H1 (cell line): Measurements from ENCODE around the gene MRPL34. TPM values are rescaled to one million over a fixed set of nuclear protein-coding genes. Genes with fewer than 3 reads are reported as not detected.
A peak's percentile ranks its signal among the peaks of the same experiment; 100 is the strongest.

Experiments used
- BCL11A ChIP-seq, 2 experiments: IDR thresholded peaks; one replicate each; pipeline ENCODE4 v1.6.1; 2011; ENCODE audit warnings: low read depth in 2 of 2, low read length in 2 of 2, mild to moderate bottlenecking in 2 of 2
- EGR1 ChIP-seq: IDR thresholded peaks from 2 replicates; pipeline ENCODE4 v1.6.1; 2011; ENCODE audit warnings: low read depth, low read length, borderline replicate concordance
- JUN ChIP-seq: IDR thresholded peaks from 2 replicates; pipeline ENCODE4 v1.6.1; 2011; ENCODE audit warnings: low read depth, mild to moderate bottlenecking, improper control_type of control experiment, low read length
- KDM5A ChIP-seq: fragments of 200-600 bp; IDR thresholded peaks from 2 replicates; pipeline ENCODE4 v1.7.1; 2012; ENCODE audit warnings: mild to moderate bottlenecking, low read length, inconsistent platforms, mixed read lengths
- MAFK ChIP-seq: IDR thresholded peaks from 2 replicates; pipeline ENCODE4 v1.6.1; 2012; ENCODE audit warnings: low read depth, mild to moderate bottlenecking, improper control_type of control experiment, low read length
- SIX5 ChIP-seq: IDR thresholded peaks from 2 replicates; pipeline ENCODE4 v1.6.1; 2011; ENCODE audit warnings: mild to moderate bottlenecking, low read depth, low read length
- SP1 ChIP-seq: IDR thresholded peaks from 2 replicates; pipeline ENCODE4 v1.6.1; 2011; ENCODE audit warnings: low read depth, low read length
- polyA plus RNA-seq, 7 experiments: library from polyadenylated mRNA; depleted of rRNA in 3 of 7; stranded (reverse) in 5 of 7; unstranded in 2 of 7; fragments of >200 nt in 5 of 7; fragments of 200-250 nt in 2 of 7; gene quantifications; 1 replicate in 5 of 7; 2 replicates in 1 of 7; 4 replicates in 1 of 7; pipeline versions ENCODE4 v1.2.1 to v1.2.3, GENCODE V29; 2011 to 2013; ENCODE audit warnings: missing spikeins in 2 of 7, mixed read lengths in 2 of 7
- total RNA-seq: library from RNA; stranded (reverse); fragmentation: NEBNext Ultra II Directional; extraction: Animal tissue kit (Norgen Biotek cat#: 25700); gene quantifications from 2 replicates; pipeline ENCODE4 v1.2.1, GENCODE V29; 2021
- TF ChIP-seq, protein P1 (sequence below): IDR thresholded peaks from 2 replicates; pipeline ENCODE4 v1.6.1; 2011; ENCODE audit warnings: low read length, improper control_type of control experiment

The MRPL34 gene
- total and polyA plus RNA-seq, 2 of the 8 experiments (the other 6 are each of a cell fraction or from before 2014, with no cell fraction given): 91.9 to 99.6 TPM

DNA sequence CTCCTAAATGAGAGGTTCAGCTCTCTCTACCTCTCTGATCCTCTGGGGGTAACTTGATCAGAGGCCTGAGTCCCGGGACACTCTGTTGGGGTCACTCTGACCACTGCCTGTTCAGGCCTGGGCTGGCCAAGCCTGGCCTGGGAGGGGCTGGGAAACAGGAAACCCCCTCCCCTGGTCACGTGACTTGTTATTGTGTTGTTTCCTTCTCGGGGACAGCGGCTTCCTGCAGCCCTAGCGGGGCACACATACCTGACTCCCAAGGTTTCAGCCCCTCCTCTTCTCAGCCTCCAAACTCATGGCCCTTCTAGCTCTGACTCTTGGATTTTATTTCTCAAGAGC, 41.1 kb upstream of the MRPL34 start, which contains the start of gene USHBP1 (continued):
- no peak for TF ChIP-seq JUN
- no peak for TF ChIP-seq EGR1
- TF ChIP-seq, protein P1, sequence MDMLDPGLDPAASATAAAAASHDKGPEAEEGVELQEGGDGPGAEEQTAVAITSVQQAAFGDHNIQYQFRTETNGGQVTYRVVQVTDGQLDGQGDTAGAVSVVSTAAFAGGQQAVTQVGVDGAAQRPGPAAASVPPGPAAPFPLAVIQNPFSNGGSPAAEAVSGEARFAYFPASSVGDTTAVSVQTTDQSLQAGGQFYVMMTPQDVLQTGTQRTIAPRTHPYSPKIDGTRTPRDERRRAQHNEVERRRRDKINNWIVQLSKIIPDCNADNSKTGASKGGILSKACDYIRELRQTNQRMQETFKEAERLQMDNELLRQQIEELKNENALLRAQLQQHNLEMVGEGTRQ: peak; percentile 91
- TF ChIP-seq BCL11A (IDR thresholded peaks at IDR 0.05; ENCODE audit: low read depth in 2 of 2, low read length in 2 of 2): no peak
- no peak for TF ChIP-seq SIX5
- no peak for TF ChIP-seq SP1
- TF ChIP-seq MAFK: no peak
- no peak for TF ChIP-seq KDM5A
